GM23338 (cell line): ENCODE results near the gene SUGP1. TPM values are rescaled to one million over a fixed set of nuclear protein-coding genes. Genes with fewer than 3 reads are reported as not detected.

Experiments used
- ATAC-seq: fragments of 200-7000 bp; cut with Tn5 transposase; 3 replicates; pipeline ENCODE4 v1.9.1; 2020
- DNase-seq: peaks from one replicate; pipeline ENCODE4 v3.0.0-alpha.2; 2015; ENCODE audit warnings: low spot score
- H2AFZ ChIP-seq: fragments of 200-600 bp; sonication (generic); 2 replicates; pipeline ENCODE4 v1.8.0; 2016; ENCODE audit warnings: antibody characterized with exemption, mild to moderate bottlenecking, moderate library complexity
- H3F3A ChIP-seq: fragments of 200-600 bp; sonication (generic); replicated peaks from 2 replicates; pipeline ENCODE4 v1.8.0; 2017; ENCODE audit warnings: antibody characterized with exemption, mixed run types, low read depth
- H3K27ac ChIP-seq: fragments of 200-600 bp; sonication (generic); 2 replicates; pipeline ENCODE4 v1.6.1; 2016; ENCODE audit warnings: low read depth
- H3K27me3 ChIP-seq: fragments of 200-600 bp; sonication (generic); 2 replicates; pipeline ENCODE4 v1.8.0; 2016; ENCODE audit warnings: mild to moderate bottlenecking, mixed run types, moderate library complexity; ENCODE audit not compliant: insufficient read depth
- H3K36me3 ChIP-seq: fragments of 200-600 bp; sonication (generic); 2 replicates; pipeline ENCODE4 v1.8.0; 2016; ENCODE audit warnings: mild to moderate bottlenecking; ENCODE audit not compliant: insufficient read depth
- H3K4me1 ChIP-seq: fragments of 200-600 bp; sonication (generic); 2 replicates; pipeline ENCODE4 v1.8.0; 2016; ENCODE audit warnings: mild to moderate bottlenecking, moderate library complexity; ENCODE audit not compliant: insufficient read depth
- H3K4me2 ChIP-seq: fragments of 200-600 bp; sonication (generic); 2 replicates; pipeline ENCODE4 v1.7.1; 2017; ENCODE audit warnings: mixed run types
- H3K4me3 ChIP-seq: fragments of 200-600 bp; sonication (generic); 2 replicates; pipeline ENCODE4 v1.6.1; 2016; ENCODE audit warnings: mixed run types
- H3K79me2 ChIP-seq: fragments of 200-600 bp; sonication (generic); replicated peaks from 2 replicates; pipeline ENCODE4 v1.8.0; 2017; ENCODE audit warnings: mild to moderate bottlenecking; ENCODE audit not compliant: insufficient read depth
- H3K9me2 ChIP-seq: fragments of 200-600 bp; sonication (generic); 2 replicates; pipeline ENCODE4 v1.8.0; 2017; ENCODE audit not compliant: insufficient read depth
- H4K20me1 ChIP-seq: fragments of 200-600 bp; sonication (generic); replicated peaks from 2 replicates; pipeline ENCODE4 v1.8.0; 2017; ENCODE audit warnings: mild to moderate bottlenecking; ENCODE audit not compliant: insufficient read depth
- H3K27ac Mint-ChIP-seq: 2 replicates; pipeline ENCODE4 v1.8.0; 2020; ENCODE audit warnings: inconsistent platforms, mild to moderate bottlenecking, moderate library complexity, mixed read lengths
- H3K27me3 Mint-ChIP-seq: 3 replicates; pipeline ENCODE4 v1.8.0; 2022; ENCODE audit warnings: low read depth, mild to moderate bottlenecking, moderate library complexity, mixed read lengths, inconsistent platforms; ENCODE audit not compliant: insufficient read depth, poor library complexity
- H3K36me3 Mint-ChIP-seq: 3 replicates; pipeline ENCODE4 v1.8.0; 2021; ENCODE audit warnings: low read depth, mild to moderate bottlenecking, inconsistent platforms, moderate library complexity, mixed read lengths
- H3K4me1 Mint-ChIP-seq: 3 replicates; pipeline ENCODE4 v1.8.0; 2020; ENCODE audit warnings: mild to moderate bottlenecking, inconsistent platforms, mixed read lengths
- H3K4me3 Mint-ChIP-seq: 3 replicates; pipeline ENCODE4 v1.8.0; 2021; ENCODE audit warnings: moderate library complexity, mild to moderate bottlenecking, inconsistent platforms, mixed read lengths
- H3K9me3 Mint-ChIP-seq: 3 replicates; pipeline ENCODE4 v1.8.0; 2020; ENCODE audit warnings: moderate library complexity, mild to moderate bottlenecking, inconsistent platforms, mixed read lengths
- CREB1 ChIP-seq: fragments of 250-450 bp; sonication (Bioruptor Pico); IDR thresholded peaks from 2 replicates; pipeline ENCODE4 v1.5.0; 2020; ENCODE audit warnings: low read depth, mild to moderate bottlenecking, moderate library complexity
- CTCF ChIP-seq, 2 experiments: fragments of 200-600 bp in 1 of 2; sonication (generic) in 1 of 2; conservative IDR thresholded peaks; 2 replicates each; pipeline versions ENCODE4 v1.5.1 to v1.6.1; 2016 to 2017; ENCODE audit warnings: antibody characterized with exemption in 2 of 2, low read depth in 2 of 2, mild to moderate bottlenecking in 2 of 2, moderate library complexity in 1 of 2
- ETS1 ChIP-seq: IDR thresholded peaks from 2 replicates; pipeline ENCODE4 v1.6.1; 2016; ENCODE audit warnings: antibody characterized with exemption
- EZH2 ChIP-seq: fragments of 200-600 bp; sonication (generic); IDR thresholded peaks from one replicate; pipeline ENCODE4 v1.8.0; 2017; ENCODE audit warnings: antibody characterized with exemption, mild to moderate bottlenecking, low read depth; ENCODE audit not compliant: unreplicated experiment
- EZH2phosphoT487 ChIP-seq: fragments of 200-600 bp; sonication (generic); IDR thresholded peaks from one replicate; pipeline ENCODE4 v1.8.1; 2018; ENCODE audit warnings: antibody characterized with exemption; ENCODE audit not compliant: unreplicated experiment
- JUNB ChIP-seq: IDR thresholded peaks from one replicate; pipeline ENCODE4 v1.6.1; 2016; ENCODE audit warnings: antibody characterized with exemption; ENCODE audit not compliant: unreplicated experiment
- NANOG ChIP-seq: IDR thresholded peaks from 2 replicates; pipeline ENCODE4 v1.6.1; 2016; ENCODE audit warnings: antibody characterized with exemption, borderline replicate concordance
- POLR2AphosphoS5 ChIP-seq: IDR thresholded peaks from 2 replicates; pipeline ENCODE4 v1.6.1; 2016; ENCODE audit warnings: antibody characterized with exemption, low read depth
- STAT1 ChIP-seq: IDR thresholded peaks from one replicate; pipeline ENCODE4 v1.6.1; 2016; ENCODE audit warnings: antibody characterized with exemption; ENCODE audit not compliant: unreplicated experiment
- ZNF114 ChIP-seq: fragments of 250-450 bp; sonication (Bioruptor Pico); IDR thresholded peaks from 2 replicates; pipeline ENCODE4 v1.5.0; 2020; ENCODE audit warnings: mild to moderate bottlenecking, moderate library complexity
- ZNF331 ChIP-seq: fragments of 250-450 bp; sonication (Bioruptor Pico); IDR thresholded peaks from 2 replicates; pipeline ENCODE4 v1.5.0; 2020; ENCODE audit warnings: low read depth, mild to moderate bottlenecking, moderate library complexity
- polyA plus RNA-seq: library from polyadenylated mRNA; unstranded; fragments of >200 nt; fragmentation: Nextera tagmentation; extraction: Ambion mirVana; gene quantifications from 2 replicates; pipeline ENCODE4 v1.2.1, GENCODE V29; 2016
- total RNA-seq: library from RNA; depleted of rRNA; stranded (reverse); fragments of >200 nt; shearing (Covaris generic); gene quantifications from 2 replicates; pipeline ENCODE4 v1.2.3, GENCODE V29; 2014
- TF ChIP-seq, protein P1 (sequence below): fragments of 250-450 bp; sonication (Bioruptor Pico); IDR thresholded peaks from 2 replicates; pipeline ENCODE4 v1.5.0; 2020; ENCODE audit warnings: mild to moderate bottlenecking, moderate library complexity
- TF ChIP-seq, protein P2 (sequence below): IDR thresholded peaks from one replicate; pipeline ENCODE4 v1.6.1; 2018; ENCODE audit warnings: antibody characterized with exemption; ENCODE audit not compliant: unreplicated experiment

SUGP1 gene
- total and polyA plus RNA-seq, 2 experiments from 2014 or later, result 38.6 to 61.6 TPM

DNA sequence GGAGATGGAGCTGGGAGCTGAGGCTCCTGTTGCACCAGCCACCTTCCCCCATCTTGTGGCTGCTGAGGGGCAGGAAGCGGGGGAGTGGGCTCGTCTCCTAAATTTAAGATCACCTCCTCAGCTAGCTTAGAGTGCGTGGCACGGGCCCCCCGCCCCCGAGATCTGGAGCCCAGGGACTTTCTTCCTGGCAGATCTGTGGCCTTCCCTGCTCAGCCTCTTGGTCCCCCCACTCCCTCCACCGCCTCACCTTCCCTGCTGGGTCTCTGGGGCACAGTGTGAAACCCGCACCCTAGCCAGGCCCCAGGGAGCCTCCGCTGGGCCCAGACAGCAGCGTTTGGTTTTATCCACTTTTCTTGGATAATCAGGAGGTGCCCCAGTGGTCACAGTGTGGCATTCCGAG is 36.2 kb upstream of the SUGP1 start:
- H3K9me2 ChIP-seq, result no peaks in the 10 kb centered on the region
- no peak overlapping the region for H2AFZ ChIP-seq
- H3K79me2 ChIP-seq, result no peaks in the 10 kb centered on the region
- Mint-ChIP-seq H3K4me1 (peaks cover 4% of the 10 kb centered on the region), H3K36me3 (peaks cover 27% of the 10 kb centered on the region), H3K4me3 (no peak overlapping the region), H3K27ac (no peak overlapping the region), H3K27me3 (peaks cover 11% of the 10 kb centered on the region), H3K9me3 (no peaks in the 10 kb centered on the region)
- ATAC-seq (no peak), DNase-seq (no peak)
- no peaks in the 10 kb centered on the region for H3K27me3 ChIP-seq
- H3K36me3 ChIP-seq, result peaks cover 10% of the 10 kb centered on the region
- H3K27ac ChIP-seq, result no peak overlapping the region
- H3K4me1 ChIP-seq, result no peaks in the 10 kb centered on the region; the same call in 1 of the 2 replicates
- 0 out of 2 replicates have a peak, but pooled peaks cover 3% of the 10 kb centered on the region for H3F3A ChIP-seq
- no peak overlapping the region for H3K4me2 ChIP-seq
- no peaks in the 10 kb centered on the region for H4K20me1 ChIP-seq
- no peak overlapping the region for H3K4me3 ChIP-seq
- TF ChIP-seq CREB1 (CRISPR knock-in tag), result no peak
- TF ChIP-seq NANOG, result no peak
- TF ChIP-seq ETS1, result no peak
- TF ChIP-seq EZH2phosphoT487, result no peak
- TF ChIP-seq, protein P1, sequence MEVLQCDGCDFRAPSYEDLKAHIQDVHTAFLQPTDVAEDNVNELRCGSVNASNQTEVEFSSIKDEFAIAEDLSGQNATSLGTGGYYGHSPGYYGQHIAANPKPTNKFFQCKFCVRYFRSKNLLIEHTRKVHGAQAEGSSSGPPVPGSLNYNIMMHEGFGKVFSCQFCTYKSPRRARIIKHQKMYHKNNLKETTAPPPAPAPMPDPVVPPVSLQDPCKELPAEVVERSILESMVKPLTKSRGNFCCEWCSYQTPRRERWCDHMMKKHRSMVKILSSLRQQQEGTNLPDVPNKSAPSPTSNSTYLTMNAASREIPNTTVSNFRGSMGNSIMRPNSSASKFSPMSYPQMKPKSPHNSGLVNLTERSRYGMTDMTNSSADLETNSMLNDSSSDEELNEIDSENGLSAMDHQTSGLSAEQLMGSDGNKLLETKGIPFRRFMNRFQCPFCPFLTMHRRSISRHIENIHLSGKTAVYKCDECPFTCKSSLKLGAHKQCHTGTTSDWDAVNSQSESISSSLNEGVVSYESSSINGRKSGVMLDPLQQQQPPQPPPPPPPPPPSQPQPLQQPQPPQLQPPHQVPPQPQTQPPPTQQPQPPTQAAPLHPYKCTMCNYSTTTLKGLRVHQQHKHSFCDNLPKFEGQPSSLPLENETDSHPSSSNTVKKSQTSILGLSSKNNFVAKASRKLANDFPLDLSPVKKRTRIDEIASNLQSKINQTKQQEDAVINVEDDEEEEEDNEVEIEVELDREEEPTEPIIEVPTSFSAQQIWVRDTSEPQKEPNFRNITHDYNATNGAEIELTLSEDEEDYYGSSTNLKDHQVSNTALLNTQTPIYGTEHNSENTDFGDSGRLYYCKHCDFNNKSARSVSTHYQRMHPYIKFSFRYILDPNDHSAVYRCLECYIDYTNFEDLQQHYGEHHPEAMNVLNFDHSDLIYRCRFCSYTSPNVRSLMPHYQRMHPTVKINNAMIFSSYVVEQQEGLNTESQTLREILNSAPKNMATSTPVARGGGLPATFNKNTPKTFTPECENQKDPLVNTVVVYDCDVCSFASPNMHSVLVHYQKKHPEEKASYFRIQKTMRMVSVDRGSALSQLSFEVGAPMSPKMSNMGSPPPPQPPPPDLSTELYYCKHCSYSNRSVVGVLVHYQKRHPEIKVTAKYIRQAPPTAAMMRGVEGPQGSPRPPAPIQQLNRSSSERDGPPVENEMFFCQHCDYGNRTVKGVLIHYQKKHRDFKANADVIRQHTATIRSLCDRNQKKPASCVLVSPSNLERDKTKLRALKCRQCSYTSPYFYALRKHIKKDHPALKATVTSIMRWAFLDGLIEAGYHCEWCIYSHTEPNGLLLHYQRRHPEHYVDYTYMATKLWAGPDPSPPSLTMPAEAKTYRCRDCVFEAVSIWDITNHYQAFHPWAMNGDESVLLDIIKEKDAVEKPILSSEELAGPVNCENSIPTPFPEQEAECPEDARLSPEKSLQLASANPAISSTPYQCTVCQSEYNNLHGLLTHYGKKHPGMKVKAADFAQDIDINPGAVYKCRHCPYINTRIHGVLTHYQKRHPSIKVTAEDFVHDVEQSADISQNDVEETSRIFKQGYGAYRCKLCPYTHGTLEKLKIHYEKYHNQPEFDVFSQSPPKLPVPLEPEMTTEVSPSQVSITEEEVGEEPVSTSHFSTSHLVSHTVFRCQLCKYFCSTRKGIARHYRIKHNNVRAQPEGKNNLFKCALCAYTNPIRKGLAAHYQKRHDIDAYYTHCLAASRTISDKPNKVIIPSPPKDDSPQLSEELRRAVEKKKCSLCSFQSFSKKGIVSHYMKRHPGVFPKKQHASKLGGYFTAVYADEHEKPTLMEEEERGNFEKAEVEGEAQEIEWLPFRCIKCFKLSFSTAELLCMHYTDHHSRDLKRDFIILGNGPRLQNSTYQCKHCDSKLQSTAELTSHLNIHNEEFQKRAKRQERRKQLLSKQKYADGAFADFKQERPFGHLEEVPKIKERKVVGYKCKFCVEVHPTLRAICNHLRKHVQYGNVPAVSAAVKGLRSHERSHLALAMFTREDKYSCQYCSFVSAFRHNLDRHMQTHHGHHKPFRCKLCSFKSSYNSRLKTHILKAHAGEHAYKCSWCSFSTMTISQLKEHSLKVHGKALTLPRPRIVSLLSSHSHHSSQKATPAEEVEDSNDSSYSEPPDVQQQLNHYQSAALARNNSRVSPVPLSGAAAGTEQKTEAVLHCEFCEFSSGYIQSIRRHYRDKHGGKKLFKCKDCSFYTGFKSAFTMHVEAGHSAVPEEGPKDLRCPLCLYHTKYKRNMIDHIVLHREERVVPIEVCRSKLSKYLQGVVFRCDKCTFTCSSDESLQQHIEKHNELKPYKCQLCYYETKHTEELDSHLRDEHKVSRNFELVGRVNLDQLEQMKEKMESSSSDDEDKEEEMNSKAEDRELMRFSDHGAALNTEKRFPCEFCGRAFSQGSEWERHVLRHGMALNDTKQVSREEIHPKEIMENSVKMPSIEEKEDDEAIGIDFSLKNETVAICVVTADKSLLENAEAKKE, result no peak
- TF ChIP-seq ZNF114 (CRISPR knock-in tag), result no peak
- no peak for TF ChIP-seq STAT1
- TF ChIP-seq EZH2, result no peak
- TF ChIP-seq, protein P2, sequence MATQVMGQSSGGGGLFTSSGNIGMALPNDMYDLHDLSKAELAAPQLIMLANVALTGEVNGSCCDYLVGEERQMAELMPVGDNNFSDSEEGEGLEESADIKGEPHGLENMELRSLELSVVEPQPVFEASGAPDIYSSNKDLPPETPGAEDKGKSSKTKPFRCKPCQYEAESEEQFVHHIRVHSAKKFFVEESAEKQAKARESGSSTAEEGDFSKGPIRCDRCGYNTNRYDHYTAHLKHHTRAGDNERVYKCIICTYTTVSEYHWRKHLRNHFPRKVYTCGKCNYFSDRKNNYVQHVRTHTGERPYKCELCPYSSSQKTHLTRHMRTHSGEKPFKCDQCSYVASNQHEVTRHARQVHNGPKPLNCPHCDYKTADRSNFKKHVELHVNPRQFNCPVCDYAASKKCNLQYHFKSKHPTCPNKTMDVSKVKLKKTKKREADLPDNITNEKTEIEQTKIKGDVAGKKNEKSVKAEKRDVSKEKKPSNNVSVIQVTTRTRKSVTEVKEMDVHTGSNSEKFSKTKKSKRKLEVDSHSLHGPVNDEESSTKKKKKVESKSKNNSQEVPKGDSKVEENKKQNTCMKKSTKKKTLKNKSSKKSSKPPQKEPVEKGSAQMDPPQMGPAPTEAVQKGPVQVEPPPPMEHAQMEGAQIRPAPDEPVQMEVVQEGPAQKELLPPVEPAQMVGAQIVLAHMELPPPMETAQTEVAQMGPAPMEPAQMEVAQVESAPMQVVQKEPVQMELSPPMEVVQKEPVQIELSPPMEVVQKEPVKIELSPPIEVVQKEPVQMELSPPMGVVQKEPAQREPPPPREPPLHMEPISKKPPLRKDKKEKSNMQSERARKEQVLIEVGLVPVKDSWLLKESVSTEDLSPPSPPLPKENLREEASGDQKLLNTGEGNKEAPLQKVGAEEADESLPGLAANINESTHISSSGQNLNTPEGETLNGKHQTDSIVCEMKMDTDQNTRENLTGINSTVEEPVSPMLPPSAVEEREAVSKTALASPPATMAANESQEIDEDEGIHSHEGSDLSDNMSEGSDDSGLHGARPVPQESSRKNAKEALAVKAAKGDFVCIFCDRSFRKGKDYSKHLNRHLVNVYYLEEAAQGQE, result no peak
- TF ChIP-seq POLR2AphosphoS5, result no peak
- TF ChIP-seq CTCF (conservative IDR thresholded peaks at IDR 0.05; ENCODE audit: low read depth in 2 of 2), result no peak
- no peak for TF ChIP-seq ZNF331 (CRISPR knock-in tag)
- no peak for TF ChIP-seq JUNB
